Activated CD8-positive, alpha-beta memory T cell treated with anti-CD3 and anti-CD28 coated beads for 36 hours (primary cell): Measurements from ENCODE around the gene MIF4GD. TPM values are rescaled to one million over a fixed set of nuclear protein-coding genes. Genes with fewer than 3 reads are reported as not detected.

Experiments used
- CTCF ChIA-PET: fragments of 350-600 bp; sonication (Branson Sonifier 250); formaldehyde crosslinking; loops from one replicate; lab custom pipeline; 2021; ENCODE audit warnings: antibody characterized with exemption; lab: Charles Lee
- POLR2A ChIA-PET: fragments of 350-600 bp; sonication (Branson Sonifier 250); formaldehyde crosslinking; loops from one replicate; lab custom pipeline; 2021; ENCODE audit warnings: antibody characterized with exemption; lab: Charles Lee
- total RNA-seq, 2 experiments: library from RNA; stranded (reverse); gene quantifications; one replicate each; pipeline ENCODE4 v1.2.3, GENCODE V29; 2021

The MIF4GD gene, protein sequence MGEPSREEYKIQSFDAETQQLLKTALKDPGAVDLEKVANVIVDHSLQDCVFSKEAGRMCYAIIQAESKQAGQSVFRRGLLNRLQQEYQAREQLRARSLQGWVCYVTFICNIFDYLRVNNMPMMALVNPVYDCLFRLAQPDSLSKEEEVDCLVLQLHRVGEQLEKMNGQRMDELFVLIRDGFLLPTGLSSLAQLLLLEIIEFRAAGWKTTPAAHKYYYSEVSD
- 10 to 100 TPM; 42.4 to 43.9 TPM for total RNA-seq

DNA sequence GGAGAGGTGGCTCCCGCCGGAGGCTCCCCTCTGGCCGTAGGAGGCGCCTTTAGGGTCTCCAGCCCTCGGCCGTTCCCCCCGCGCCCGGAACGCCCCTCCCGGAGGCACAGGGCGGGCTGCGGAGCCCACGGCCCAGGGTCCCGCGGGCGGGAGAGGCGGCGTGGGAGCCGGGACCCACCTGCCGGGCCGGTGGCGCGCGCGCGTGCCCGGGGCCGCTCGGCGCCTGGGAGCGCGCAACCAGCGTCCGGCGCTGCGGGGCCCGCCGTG, at the start of gene MIF4GD:
Gene MIF4GD (minus strand): TSS at position 266 of the 267 bp plus-strand sequence. CDS start 1,036 bp downstream, outside the sequence.
- ChIA-PET POLR2A (interaction anchor here (0.6 to 4.6 kb wide), 14 partner anchors 8 to 237 kb away, joined by 3 to 69 read pairs (median 4); partner anchors contain the start of genes GGA3, GRB2, MRPS7 and SLC25A19), CTCF (interaction anchor here (0.6 to 3.9 kb wide), 27 partner anchors 9 to 246 kb away, joined by 3 to 50 read pairs (median 5); partner anchors contain the start of genes GGA3, GRB2, MRPS7 and NT5C)

DNA sequence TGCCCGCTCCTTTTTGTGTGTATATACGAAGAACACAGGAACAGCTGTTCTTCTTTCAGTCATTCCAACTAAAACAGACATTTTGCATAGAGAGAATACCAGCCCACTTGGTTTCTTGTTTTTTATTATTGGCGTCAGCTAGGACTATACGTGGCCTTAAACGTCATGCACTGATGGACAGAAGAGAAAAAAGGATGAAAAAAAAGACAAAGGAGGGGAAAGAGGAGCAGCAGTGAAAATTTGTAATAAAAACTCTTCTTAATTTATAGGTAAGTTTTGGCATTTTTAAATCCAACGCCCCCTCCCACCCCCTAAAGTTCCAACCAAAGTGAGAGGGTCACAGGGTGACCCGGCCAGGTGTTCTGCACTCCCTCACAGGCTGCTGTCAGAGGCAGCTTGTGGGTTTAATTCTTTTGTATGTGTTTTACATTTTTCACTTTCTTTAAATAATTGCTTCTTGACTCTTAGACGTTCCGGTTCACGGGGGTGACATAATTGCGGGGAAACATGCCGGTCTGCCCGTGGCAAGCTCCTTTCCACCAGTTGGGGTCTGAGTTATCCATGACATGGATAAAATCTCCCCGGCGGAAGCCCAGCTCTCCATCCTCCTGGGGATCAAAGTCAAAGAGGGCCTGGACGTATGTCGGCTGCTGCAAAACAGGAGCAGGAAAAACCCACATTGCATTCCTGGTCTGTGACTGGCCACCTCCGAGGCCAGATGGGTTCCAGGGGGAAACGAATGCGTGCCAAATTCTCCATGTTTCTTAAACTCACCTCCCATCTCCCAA, 49.1 kb upstream of the MIF4GD start:
- POLR2A ChIA-PET = interaction anchor here (0.7 kb wide), 1 partner anchor 63 kb away, joined by 4 read pairs; no protein-coding TSS in a partner anchor
- CTCF ChIA-PET = no interaction called here

DNA sequence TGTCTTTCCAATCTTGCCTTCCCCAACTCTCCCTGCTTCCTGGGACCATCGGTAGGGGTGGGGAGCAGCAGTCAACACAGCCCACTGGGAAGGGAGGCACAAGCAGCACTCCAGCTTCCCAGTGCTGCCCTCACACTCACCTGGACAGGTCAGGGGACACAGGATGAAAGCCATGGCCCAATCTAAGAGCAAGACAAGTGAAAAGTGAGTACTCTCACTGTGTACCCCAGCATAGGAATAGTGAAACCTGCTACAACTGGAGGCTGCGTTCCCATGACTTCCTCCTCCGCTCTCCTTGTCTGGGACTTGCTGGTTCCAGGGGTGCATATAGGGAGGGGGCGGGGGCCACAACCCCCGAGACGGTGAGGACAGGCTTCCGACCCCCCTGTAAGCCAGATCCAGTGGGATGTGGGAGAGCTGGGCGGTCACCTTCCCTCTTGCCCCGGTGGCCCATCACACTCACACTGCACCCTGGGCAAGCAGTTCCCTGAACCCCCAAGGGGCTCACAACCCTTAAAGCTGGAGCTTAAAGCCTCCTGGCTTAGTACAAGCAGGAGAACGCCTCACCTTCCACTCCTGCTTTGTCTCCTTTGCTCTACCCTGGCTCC, 47.7 kb upstream of the MIF4GD start:
- CTCF ChIA-PET = interaction anchor here (0.7 to 1.5 kb wide), 4 partner anchors 40 to 185 kb away, joined by 3 to 4 read pairs (median 4); no protein-coding TSS in a partner anchor

DNA sequence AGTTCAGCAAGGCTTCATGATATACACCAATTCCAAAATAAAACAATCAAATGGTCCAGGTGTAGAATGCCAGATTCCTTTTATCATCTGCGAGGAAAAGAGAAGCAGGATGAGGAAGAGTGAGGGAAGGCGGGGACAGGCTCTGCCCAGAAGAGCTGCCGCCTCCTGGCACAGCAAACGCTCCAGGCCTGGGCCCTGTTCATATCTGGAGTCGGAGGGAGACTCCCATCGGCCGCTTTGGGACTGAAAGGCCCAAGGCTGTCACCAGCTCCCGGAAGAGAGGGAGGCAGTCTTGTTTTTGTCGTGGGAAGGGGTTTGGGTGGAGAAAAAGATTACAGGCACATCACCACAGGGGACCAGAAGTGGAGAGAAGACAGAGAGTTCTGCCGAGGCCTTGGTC, 47.2 kb upstream of the MIF4GD start:
- POLR2A ChIA-PET = no interaction called here
- CTCF ChIA-PET = interaction anchor here (1.0 to 1.5 kb wide), 3 partner anchors 41 to 356 kb away, joined by 3 to 4 read pairs (median 3); no protein-coding TSS in a partner anchor

More for the DNA sequence above, 47.7 kb upstream of the MIF4GD start:
- POLR2A ChIA-PET = no interaction called here

GRCh38 chr17:75317671-75318070, 46.6 kb upstream of the MIF4GD start:
- CTCF ChIA-PET = interaction anchor here (1.0 to 2.1 kb wide), 3 partner anchors 12 to 357 kb away, joined by 3 to 6 read pairs (median 3); no protein-coding TSS in a partner anchor
- POLR2A ChIA-PET = interaction anchor here (0.7 kb wide), 1 partner anchor 92 kb away, joined by 3 read pairs; no protein-coding TSS in a partner anchor

DNA sequence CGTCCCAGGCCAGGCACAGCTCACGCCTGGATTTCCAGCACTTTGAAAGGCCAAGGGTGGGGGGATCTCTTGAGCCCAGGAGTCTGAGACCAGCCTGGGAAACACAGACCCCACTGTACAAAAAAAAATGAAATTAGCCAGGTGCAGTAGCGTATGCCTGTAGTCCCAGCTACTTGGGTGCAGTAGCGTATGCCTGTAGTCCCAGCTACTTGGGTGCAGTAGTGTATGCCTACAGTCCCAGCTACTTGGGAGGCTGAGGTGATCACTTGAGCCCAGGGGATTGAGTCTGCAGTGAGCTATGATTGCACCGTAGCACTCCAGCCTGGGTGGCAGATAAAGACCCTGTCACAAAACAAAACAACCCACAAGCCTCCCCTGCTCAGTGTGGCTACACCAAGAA, 45.2 kb upstream of the MIF4GD start:
- POLR2A ChIA-PET = interaction anchor here (1.6 kb wide), 1 partner anchor 19 kb away, joined by 6 read pairs; no protein-coding TSS in a partner anchor
- CTCF ChIA-PET = interaction anchor here (0.6 to 2.1 kb wide), 3 partner anchors 11 to 115 kb away, joined by 3 to 6 read pairs (median 4); no protein-coding TSS in a partner anchor

- CTCF ChIA-PET = interaction anchor here (0.6 to 2.1 kb wide), 3 partner anchors 10 to 114 kb away, joined by 3 to 6 read pairs (median 4); no protein-coding TSS in a partner anchor
- POLR2A ChIA-PET = interaction anchor here (0.7 to 1.6 kb wide), 2 partner anchors 18 to 253 kb away, joined by 3 to 6 read pairs; no protein-coding TSS in a partner anchor
Measured at GRCh38 chr17:75315541-75316243, 44.7 kb upstream of the MIF4GD start.

DNA sequence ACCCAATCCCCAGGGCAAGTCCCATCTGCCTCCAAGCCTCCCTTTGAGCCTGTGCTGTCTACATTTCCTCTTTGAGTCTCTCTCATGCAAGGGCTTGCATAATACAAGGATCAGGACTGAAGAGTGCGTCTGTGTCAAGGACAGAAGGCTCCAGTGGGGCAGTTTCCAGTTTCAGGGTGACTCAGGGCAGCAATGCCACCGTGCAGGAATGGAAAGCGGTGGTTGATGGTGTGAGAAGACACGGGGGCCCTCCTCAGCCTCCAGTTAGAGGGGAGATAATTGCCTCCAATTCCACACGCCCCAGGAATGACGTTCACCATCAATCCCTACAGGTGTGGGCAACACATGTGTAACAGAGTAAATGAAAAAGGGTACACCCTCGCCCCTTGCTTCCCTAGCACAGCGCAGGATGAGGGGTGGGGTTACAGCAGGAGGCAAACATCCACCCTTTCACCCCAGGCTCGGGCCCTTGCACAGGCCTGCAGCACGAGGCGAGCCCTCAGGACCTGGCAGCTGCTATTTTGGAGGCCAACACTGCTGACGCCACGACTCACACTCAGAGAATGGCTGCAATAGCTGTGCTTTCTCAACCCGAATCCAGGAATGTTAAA, 43.0 kb upstream of the MIF4GD start:
- POLR2A ChIA-PET = interaction anchor here (0.7 kb wide), 1 partner anchor 23 kb away, joined by 3 read pairs; no protein-coding TSS in a partner anchor
- CTCF ChIA-PET = interaction anchor here (0.7 to 1.3 kb wide), 2 partner anchors 9 to 140 kb away, joined by 3 to 6 read pairs; no protein-coding TSS in a partner anchor

DNA sequence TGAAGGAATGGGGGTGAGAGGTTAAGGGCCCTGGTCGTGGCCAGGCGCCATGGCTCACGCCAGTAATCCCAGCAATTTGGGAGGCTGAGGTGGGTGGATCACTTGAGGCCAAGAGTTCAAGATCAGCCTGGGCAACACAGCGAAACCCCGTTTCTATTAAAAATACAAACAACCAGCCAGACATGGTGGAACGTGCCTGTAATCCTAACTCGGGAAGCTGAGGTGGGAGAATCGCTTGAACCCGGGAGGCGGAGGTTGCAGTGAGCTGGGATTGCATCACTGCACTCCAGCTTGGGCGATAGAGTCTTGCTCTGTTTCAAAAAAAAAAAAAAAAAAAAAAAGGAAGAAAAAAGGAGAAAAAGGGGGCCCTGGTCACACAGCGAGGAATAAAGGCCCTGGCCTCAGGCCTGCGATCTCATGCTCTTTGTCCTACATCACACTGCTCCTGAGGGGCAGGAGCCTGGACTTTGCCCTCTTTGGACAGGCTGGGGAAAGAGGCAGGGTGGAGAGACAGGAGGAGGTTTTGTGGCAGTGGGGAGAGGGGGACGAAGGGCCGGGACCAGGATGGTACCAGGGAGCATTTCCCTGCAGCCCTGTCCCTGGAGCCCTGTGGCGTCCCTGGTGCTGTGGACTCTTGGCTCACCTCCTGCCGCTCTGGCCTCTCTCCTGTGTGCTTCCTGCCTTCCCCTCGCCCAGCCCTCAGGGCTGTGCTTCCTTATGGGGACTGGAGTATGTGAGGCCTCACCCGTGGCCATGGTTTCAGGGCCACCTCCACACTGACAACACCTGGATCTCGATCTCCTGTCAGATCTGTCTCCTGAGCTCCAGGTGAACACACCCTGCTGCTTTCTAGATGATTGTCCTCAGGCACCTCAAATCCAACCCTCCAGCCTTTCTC, 38.0 kb upstream of the MIF4GD start:
- ChIA-PET POLR2A (no interaction called here), CTCF (interaction anchor here (0.6 to 1.0 kb wide), 3 partner anchors 14 to 228 kb away, joined by 3 to 5 read pairs (median 3); no protein-coding TSS in a partner anchor)

DNA sequence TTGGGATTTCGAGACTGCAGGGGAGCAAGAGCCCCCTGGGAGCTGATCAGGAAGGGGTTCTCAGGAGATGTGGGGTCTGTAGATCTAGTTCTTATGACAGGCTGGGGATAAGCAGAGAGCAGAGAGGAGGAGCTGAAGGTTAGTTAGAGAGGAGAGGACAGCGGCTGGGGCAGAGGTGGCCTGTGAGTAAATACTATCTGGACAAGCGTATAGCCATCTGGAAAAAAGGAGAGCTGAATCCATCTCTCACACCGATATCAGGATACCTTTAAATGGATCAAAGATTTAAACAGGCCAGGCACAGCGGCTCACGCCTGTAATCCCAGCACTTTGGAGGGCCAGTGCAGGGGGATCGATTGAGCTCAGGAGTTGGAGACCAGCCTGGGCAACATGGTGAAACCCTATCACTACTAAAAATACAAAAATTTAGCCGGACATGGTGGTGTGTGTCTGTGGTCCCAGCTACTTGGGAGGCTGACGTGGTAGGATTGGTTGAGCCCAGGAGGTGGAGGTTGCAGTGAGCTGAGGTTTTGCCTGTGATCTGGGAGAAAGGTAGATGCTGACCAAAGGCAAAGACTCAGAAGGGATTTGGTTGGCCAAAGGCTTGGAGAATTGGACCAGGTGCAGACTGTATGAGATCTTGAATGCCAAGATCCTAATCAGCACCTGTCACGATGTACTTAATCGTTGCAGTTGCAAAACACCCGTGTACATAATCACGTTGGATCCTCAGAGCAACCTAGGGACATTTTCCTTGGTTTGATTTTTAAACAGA, 37.1 kb upstream of the MIF4GD start:
- CTCF ChIA-PET = interaction anchor here (0.6 to 1.0 kb wide), 2 partner anchors 15 to 227 kb away, joined by 3 to 5 read pairs; no protein-coding TSS in a partner anchor
- POLR2A ChIA-PET = no interaction called here

DNA sequence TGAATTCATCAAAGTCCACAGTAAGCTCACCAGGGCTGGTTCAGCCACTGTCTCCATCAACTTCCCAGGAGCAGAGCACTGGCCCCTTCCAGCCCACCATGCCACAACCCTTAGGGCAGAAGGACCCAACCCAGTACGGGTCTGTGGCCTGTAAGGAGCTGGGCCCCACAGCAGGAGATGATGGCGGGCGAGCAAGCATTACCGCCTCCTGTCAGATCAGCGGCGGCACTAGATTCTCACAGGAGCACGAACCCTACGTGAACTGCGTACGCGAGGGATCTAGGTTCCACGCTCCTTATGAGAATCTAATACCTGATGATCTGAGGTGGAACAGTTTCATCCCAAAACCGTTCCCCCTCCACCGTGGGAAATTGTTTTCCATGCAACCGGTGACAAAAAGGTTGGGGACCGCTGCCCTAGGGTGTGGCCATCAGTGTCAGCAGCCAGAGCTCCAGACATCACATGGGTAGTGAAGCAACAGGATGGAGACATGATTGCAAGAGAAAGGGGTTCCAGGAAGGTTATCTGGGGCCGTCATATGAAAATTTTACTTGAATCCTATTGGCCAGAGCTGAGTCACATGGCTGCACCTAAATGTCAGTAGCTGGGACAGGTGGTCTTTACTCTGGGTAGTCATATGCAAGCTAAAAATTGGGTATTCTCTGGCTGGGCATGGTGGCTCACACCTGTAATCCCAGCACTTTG, 30.6 kb upstream of the MIF4GD start:
- CTCF ChIA-PET = interaction anchor here (0.5 kb wide), 1 partner anchor 212 kb away, joined by 3 read pairs; no protein-coding TSS in a partner anchor
- POLR2A ChIA-PET = no interaction called here

GRCh38 chr17:75301049-75301448, 30.0 kb upstream of the MIF4GD start:
- POLR2A ChIA-PET = no interaction called here
- CTCF ChIA-PET = no interaction called here

DNA sequence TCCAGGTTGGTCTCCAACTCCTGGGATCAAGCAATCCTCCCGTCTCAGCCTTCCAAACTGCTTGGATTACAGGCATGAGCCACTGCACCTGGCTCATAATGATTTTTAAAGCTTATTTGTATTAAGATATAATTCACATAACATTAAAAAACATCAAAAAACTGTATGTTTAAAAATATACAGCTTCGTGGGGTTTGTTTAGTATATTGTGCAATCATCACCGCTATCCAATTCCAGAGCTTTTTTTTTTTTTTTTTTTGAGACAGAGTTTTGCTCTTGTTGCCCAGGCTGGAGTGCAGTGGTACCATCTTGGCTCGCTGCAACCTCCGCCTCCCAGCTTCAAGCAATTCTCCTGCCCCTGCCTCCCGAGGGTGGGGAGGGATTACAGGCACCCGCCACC, 29.2 kb upstream of the MIF4GD start:
- POLR2A ChIA-PET = interaction anchor here (0.7 kb wide), 1 partner anchor 31 kb away, joined by 5 read pairs; no protein-coding TSS in a partner anchor
- CTCF ChIA-PET = no interaction called here

DNA sequence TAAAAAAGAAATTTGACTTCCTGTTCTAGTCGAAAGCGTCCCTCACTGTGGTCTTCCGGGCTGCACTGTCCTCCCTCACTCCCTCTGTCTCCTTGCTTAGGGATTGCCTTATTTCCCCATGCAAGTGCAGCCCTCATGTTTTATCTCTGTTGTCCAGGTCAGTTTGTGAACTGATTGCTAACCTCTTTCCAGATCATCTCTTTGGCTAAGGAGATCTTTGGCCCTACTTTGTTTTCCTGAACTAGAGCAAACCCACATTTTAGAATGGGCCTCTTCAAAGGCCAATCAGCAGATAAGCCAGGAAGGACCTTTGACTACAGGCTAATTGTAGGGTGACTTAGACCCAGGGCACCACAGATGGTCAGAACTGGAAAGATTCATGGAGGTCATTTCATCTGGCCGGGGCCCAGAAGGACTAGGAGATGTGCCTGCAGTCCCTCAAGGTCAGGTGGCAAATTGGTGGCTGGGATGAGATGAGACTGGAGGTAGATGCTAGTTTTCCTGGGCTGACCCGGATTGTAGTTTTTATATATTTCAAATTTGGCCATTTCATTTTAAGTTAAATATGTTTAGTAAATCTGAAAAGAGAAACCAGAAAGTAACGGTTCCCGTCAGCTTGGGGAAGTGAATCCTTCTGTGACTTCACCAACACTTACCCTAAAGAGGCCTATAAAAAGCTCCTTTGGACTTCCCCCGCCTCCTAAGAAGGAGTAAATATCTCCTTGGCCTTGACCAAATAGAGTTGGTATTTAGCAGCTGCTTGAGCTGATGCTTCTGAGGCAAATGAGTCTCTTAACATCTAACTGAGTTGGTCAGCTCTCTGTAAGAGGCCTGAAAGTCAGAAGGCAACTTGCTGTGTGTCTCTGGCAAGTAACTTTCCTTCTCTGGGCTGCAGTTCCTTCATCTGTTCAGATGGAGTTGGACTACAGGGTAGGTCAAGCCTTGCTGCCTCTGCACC, 24.4 kb upstream of the MIF4GD start:
- CTCF ChIA-PET = interaction anchor here (0.7 to 1.5 kb wide), 5 partner anchors 14 to 581 kb away, joined by 3 to 4 read pairs (median 4); no protein-coding TSS in a partner anchor
- POLR2A ChIA-PET = interaction anchor here (0.7 to 1.2 kb wide), 3 partner anchors 24 to 544 kb away, joined by 3 to 4 read pairs (median 4); partner anchors contain the start of gene MIF4GD
